ENCODE data around the gene HDAC9. TPM values are rescaled to one million over a fixed set of nuclear protein-coding genes. Genes with fewer than 3 reads are reported as not detected.

The HDAC9 gene
- total and polyA plus RNA-seq, 7 donors = 0.38 to 34.2 (median 16.8) TPM

DNA sequence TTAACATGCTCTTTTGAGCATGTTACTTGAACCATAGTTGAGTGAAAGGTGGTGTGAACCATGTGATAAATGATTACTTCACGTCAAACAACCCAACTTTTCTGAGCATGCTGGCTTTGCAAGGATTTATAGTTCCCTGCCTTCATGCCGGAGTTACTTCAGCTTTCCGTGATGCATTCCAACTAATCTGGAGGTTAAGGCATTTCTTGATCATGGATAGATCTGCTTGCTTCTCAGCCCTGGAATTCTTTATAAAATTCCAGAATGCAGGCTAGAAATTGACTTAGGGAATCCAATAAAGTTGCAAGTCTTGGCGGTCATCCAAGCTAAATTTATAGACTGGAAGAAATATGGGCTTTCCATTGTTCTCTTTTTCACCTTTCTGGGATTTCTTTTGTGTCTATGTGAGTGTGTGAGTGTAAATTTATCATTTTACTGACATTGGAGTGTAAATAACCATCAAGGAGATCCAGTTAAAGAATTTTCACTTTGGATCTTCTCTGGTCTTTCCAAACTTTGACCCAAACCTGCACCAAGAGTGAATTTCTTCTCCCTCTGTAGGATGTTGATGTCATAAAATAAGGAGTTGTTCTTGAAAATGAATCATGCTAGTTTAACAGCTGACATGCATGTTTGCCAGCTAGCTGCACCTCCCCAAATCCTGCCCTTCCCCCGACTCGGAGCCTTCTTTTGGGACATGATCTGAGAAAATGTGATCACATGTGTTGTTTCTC is 332.9 kb downstream of the HDAC9 start:
- H3K27me3 ChIP-seq (ENCODE audit: insufficient read depth in 3 of 3, low read length in 2 of 3) = no peaks in the 10 kb centered on the region
- 64 to 69% (median 68%) methylated on average over 6 of the region's 6 CpGs for WGBS, 3 donors
- intact Hi-C loops (cut with DNase I) = no loop called here
- H3K4me1 ChIP-seq = no peaks in the 10 kb centered on the region
- no peak overlapping the region for H3K27ac ChIP-seq
- no peaks in the 10 kb centered on the region for H3K36me3 ChIP-seq (ENCODE audit: insufficient read depth in 1 of 2, low read depth in 1 of 2)
- no peak for TF ChIP-seq CTCF (IDR thresholded peaks at IDR 0.05)
- ATAC-seq (no peak), DNase-seq (no peak)
- no peaks in the 10 kb centered on the region for H3K9me3 ChIP-seq
- H3K4me3 ChIP-seq = no peak overlapping the region

GRCh38 chr7:18828994-18829857 is 333.7 kb downstream of the HDAC9 start:
- no peaks in the 10 kb centered on the region for H3K4me1 ChIP-seq
- 65 to 71% (median 69%) methylated on average over 11 of the region's 11 CpGs for WGBS, 3 donors
- no peak for DNase-seq
- no peaks in the 10 kb centered on the region for H3K27me3 ChIP-seq (ENCODE audit: insufficient read depth in 3 of 3, low read length in 2 of 3)
- TF ChIP-seq CTCF (IDR thresholded peaks at IDR 0.05) = no peak
- no peak for ATAC-seq
- no peaks in the 10 kb centered on the region for H3K9me3 ChIP-seq
- no peaks in the 10 kb centered on the region for H3K36me3 ChIP-seq (ENCODE audit: insufficient read depth in 1 of 2, low read depth in 1 of 2)
- intact Hi-C loops (cut with DNase I) = no loop called here
- no peak overlapping the region for H3K4me3 ChIP-seq
- no peak overlapping the region for H3K27ac ChIP-seq

- DNase-seq = no peak
- intact Hi-C loops (cut with DNase I) = no loop called here
- WGBS, 3 donors = 43 to 49% (median 45%) methylated on average over 3 of the region's 3 CpGs
- H3K27me3 ChIP-seq (ENCODE audit: insufficient read depth in 3 of 3, low read length in 2 of 3) = no peaks in the 10 kb centered on the region
- no peak overlapping the region for H3K4me3 ChIP-seq
- no peak for TF ChIP-seq CTCF (IDR thresholded peaks at IDR 0.05)
- no peaks in the 10 kb centered on the region for H3K9me3 ChIP-seq
- H3K27ac ChIP-seq = no peak overlapping the region
- no peaks in the 10 kb centered on the region for H3K4me1 ChIP-seq
- ATAC-seq = peak in 3 of 4 donors; percentile 40 to 67 (median 49)
- no peaks in the 10 kb centered on the region for H3K36me3 ChIP-seq (ENCODE audit: insufficient read depth in 1 of 2, low read depth in 1 of 2)
Observed at GRCh38 chr7:18829858-18830285, 334.3 kb downstream of the HDAC9 start.

GRCh38 chr7:18831419-18831818 is 335.9 kb downstream of the HDAC9 start:
- Histone ChIP-seq H3K27me3 (ENCODE audit: insufficient read depth in 3 of 3, low read length in 2 of 3) (no peaks in the 10 kb centered on the region), H3K4me1 (no peaks in the 10 kb centered on the region), H3K36me3 (ENCODE audit: insufficient read depth in 1 of 2, low read depth in 1 of 2) (no peaks in the 10 kb centered on the region), H3K4me3 (no peak overlapping the region), H3K9me3 (no peaks in the 10 kb centered on the region), H3K27ac (no peak overlapping the region)
- 47 to 52% (median 49%) methylated on average over 4 of the region's 4 CpGs for WGBS, 3 donors
- no peak for TF ChIP-seq CTCF (IDR thresholded peaks at IDR 0.05)
- intact Hi-C loops (cut with DNase I) = no loop called here
- ATAC-seq = no peak
- DNase-seq = no peak
